GM19455 (cell line): ENCODE data around the gene SERPINA9.
"Not testable (repeated sequence)": the region's sequence is repeated elsewhere in the genome, so short reads cannot be mapped to it uniquely, and the experiment has no call there.

Experiments used
- ATAC-seq: cut with Tn5 transposase; IDR thresholded peaks from one replicate; pipeline ENCODE4 v1.9.1; 2021; ENCODE audit not compliant: unreplicated experiment

SERPINA9 gene

GRCh38 chr14:94476023-94476422 is at the start of gene SERPINA9:
Gene SERPINA9 (minus strand): TSS chr14:94476197. CDS start chr14:94469840, 6,357 bp downstream.
- no peak for ATAC-seq

- ATAC-seq = no peak
These were observed 48.1 kb upstream of the SERPINA9 start for GRCh38 chr14:94524093-94524492.

- no peak for ATAC-seq
These were observed 47.3 kb upstream of the SERPINA9 start for GRCh38 chr14:94523265-94523664.

GRCh38 chr14:94522115-94522724 is 46.2 kb upstream of the SERPINA9 start:
- ATAC-seq = no peak

- ATAC-seq = no peak
These were observed 45.5 kb upstream of the SERPINA9 start for GRCh38 chr14:94521375-94522114.

- no peak for ATAC-seq
These were observed 41.8 kb upstream of the SERPINA9 start for GRCh38 chr14:94517641-94518257.

- ATAC-seq = no peak
These were observed 41.2 kb upstream of the SERPINA9 start for GRCh38 chr14:94517248-94517640.

- ATAC-seq = no peak
These were observed 39.9 kb upstream of the SERPINA9 start for GRCh38 chr14:94515856-94516255.

GRCh38 chr14:94515426-94515825 is 39.4 kb upstream of the SERPINA9 start:
- no peak for ATAC-seq

- ATAC-seq = no peak
These were observed 38.4 kb upstream of the SERPINA9 start for GRCh38 chr14:94514351-94514750.

- not testable (repeated sequence) for ATAC-seq
These were observed 34.5 kb upstream of the SERPINA9 start for GRCh38 chr14:94510481-94510880.

- no peak for ATAC-seq
These were observed 33.4 kb upstream of the SERPINA9 start, which contains the start of gene SERPINA12 for GRCh38 chr14:94509356-94509755. Gene SERPINA12 (minus strand): TSS chr14:94509469. CDS start chr14:94498397, 11,072 bp downstream.

- no peak for ATAC-seq
These were observed 29.6 kb upstream of the SERPINA9 start for GRCh38 chr14:94505641-94506040.

GRCh38 chr14:94505206-94505605 is 29.2 kb upstream of the SERPINA9 start:
- no peak for ATAC-seq

- no peak for ATAC-seq
These were observed 25.9 kb upstream of the SERPINA9 start for GRCh38 chr14:94501588-94502516.

GRCh38 chr14:94500264-94500663 is 24.3 kb upstream of the SERPINA9 start:
- no peak for ATAC-seq

- ATAC-seq = no peak
These were observed 23.7 kb upstream of the SERPINA9 start for GRCh38 chr14:94499673-94500072.

- ATAC-seq = no peak
These were observed 22.2 kb upstream of the SERPINA9 start for GRCh38 chr14:94498215-94498614.

- ATAC-seq = no peak
These were observed 18.1 kb upstream of the SERPINA9 start for GRCh38 chr14:94494085-94494484.

GRCh38 chr14:94491511-94491910 is 15.5 kb upstream of the SERPINA9 start:
- ATAC-seq = no peak

- no peak for ATAC-seq
These were observed 13.3 kb upstream of the SERPINA9 start for GRCh38 chr14:94489336-94489735.
